K562 (cell line): Measurements from ENCODE around the gene LRRC71. TPM values are rescaled to one million over a fixed set of nuclear protein-coding genes. Genes with fewer than 3 reads are reported as not detected.

Source experiments
- ATAC-seq: fragments of 200-7000 bp; cut with Tn5 transposase; 3 replicates; pipeline ENCODE4 v1.9.1; 2020; ENCODE audit warnings: moderate library complexity
- BruUV-seq: library from RNA; stranded (reverse); fragments of 400-500 nt; replicated peaks from 2 replicates; lab custom pipeline; 2021; lab: Mats Ljungman, UMichigan
- CTCF ChIA-PET: fragments of 300-600 bp; formaldehyde crosslinking; extraction: SDS; loops from one replicate; lab custom pipeline; 2021; ENCODE audit warnings: low intra/inter-chr PET ratio; lab: Yijun Ruan, JAX
- POLR2A ChIA-PET: fragments of 300-600, 350-650 bp; sonication (Branson Sonifier 250); formaldehyde crosslinking; extraction: SDS; loops from one replicate; lab custom pipeline; 2021; ENCODE audit warnings: antibody characterized with exemption, inconsistent platforms; lab: Yijun Ruan, JAX
- DNase-seq, 4 experiments: peaks; one replicate each; pipeline versions ENCODE4 v3.0.0 to v3.0.0-alpha.2; 2011 to 2018; ENCODE audit warnings: low spot score in 3 of 4, mixed read lengths in 3 of 4; ENCODE audit errors: extremely low read depth in 1 of 4
- FAIRE-seq: peaks from 2 replicates; lab custom pipeline; 2011; peaks lifted over from hg19 to GRCh38; lab: Jason Lieb, UNC
- H2AFZ ChIP-seq: 2 replicates; pipeline ENCODE4 v1.6.0; 2011; ENCODE audit warnings: low read depth, low read length, control low read depth, inconsistent platforms
- H3K27ac ChIP-seq: fragments of 200-600 bp; 3 replicates; pipeline ENCODE4 v1.8.0; 2011; ENCODE audit warnings: low read depth, mild to moderate bottlenecking, control low read depth, inconsistent platforms, low read length, moderate library complexity, mixed read lengths; ENCODE audit errors: extremely low read depth
- H3K27me3 ChIP-seq, 2 experiments: fragments of 300-600 bp in 1 of 2; 2 replicates in 1 of 2; 3 replicates in 1 of 2; pipeline versions ENCODE4 v1.6.0 to v1.8.0; 2011; ENCODE audit warnings: inconsistent platforms in 2 of 2, low read length in 2 of 2, mild to moderate bottlenecking in 1 of 2, mixed read lengths in 1 of 2, moderate library complexity in 1 of 2; ENCODE audit not compliant: control insufficient read depth in 2 of 2, insufficient read depth in 2 of 2
- H3K36me3 ChIP-seq: fragments of 300-600 bp; 3 replicates; pipeline ENCODE4 v1.8.0; 2011; ENCODE audit warnings: mild to moderate bottlenecking, low read length, inconsistent platforms; ENCODE audit not compliant: control insufficient read depth, insufficient read depth
- H3K4me1 ChIP-seq, 2 experiments: fragments of 200-600 bp in 1 of 2; replicated peaks in 1 of 2; 2 replicates in 1 of 2; 3 replicates in 1 of 2; pipeline versions ENCODE4 v1.5.1 to v1.8.0; 2011; ENCODE audit warnings: inconsistent platforms in 2 of 2, low read length in 2 of 2, mild to moderate bottlenecking in 1 of 2, mixed read lengths in 1 of 2, moderate library complexity in 1 of 2; ENCODE audit not compliant: control insufficient read depth in 2 of 2, insufficient read depth in 2 of 2
- H3K4me2 ChIP-seq: 2 replicates; pipeline ENCODE4 v1.6.1; 2011; ENCODE audit warnings: low read length, control low read depth, inconsistent platforms, mixed read lengths; ENCODE audit not compliant: insufficient read depth
- H3K4me3 ChIP-seq: fragments of 200-600 bp; sonication (generic), shearing (Covaris generic); 2 replicates; pipeline ENCODE4 v1.5.1; 2016; ENCODE audit warnings: control low read depth, inconsistent platforms
- H3K79me2 ChIP-seq: fragments of 200-600 bp; 3 replicates; pipeline ENCODE4 v1.8.0; 2011; ENCODE audit warnings: low read length, inconsistent platforms; ENCODE audit not compliant: control insufficient read depth, insufficient read depth
- H3K9ac ChIP-seq, 2 experiments: 2 replicates each; pipeline versions ENCODE4 v1.6.0 to v1.6.1; 2011; ENCODE audit warnings: low read depth in 2 of 2, low read length in 2 of 2, control low read depth in 1 of 2, inconsistent platforms in 1 of 2, mild to moderate bottlenecking in 1 of 2, mixed read lengths in 1 of 2; ENCODE audit not compliant: insufficient read depth in 1 of 2
- H3K9me1 ChIP-seq: one replicate; pipeline ENCODE4 v1.6.0; 2011; ENCODE audit warnings: inconsistent platforms, mild to moderate bottlenecking, low read length, moderate library complexity; ENCODE audit not compliant: control insufficient read depth, insufficient read depth
- H3K9me3 ChIP-seq: replicated peaks from 2 replicates; pipeline ENCODE4 v1.5.1; 2011; ENCODE audit warnings: low read depth, low read length, inconsistent platforms; ENCODE audit not compliant: control insufficient read depth, insufficient read depth
- H4K20me1 ChIP-seq: replicated peaks from 2 replicates; pipeline ENCODE4 v1.6.1; 2011; ENCODE audit warnings: low read length, inconsistent platforms, mixed read lengths; ENCODE audit not compliant: control insufficient read depth, insufficient read depth
- CBFA2T2 ChIP-seq: fragments of 450-650 bp; conservative IDR thresholded peaks from 2 replicates; pipeline ENCODE4 v1.6.1; 2017; ENCODE audit warnings: mild to moderate bottlenecking
- CCAR2 ChIP-seq: fragments of 200-400 bp; formaldehyde crosslinking; IDR thresholded peaks from 2 replicates; pipeline ENCODE4 v1.6.1; 2017; ENCODE audit warnings: mild to moderate bottlenecking, low read depth, low read length
- EP300 ChIP-seq: IDR thresholded peaks from 2 replicates; pipeline ENCODE4 v1.6.1; 2012; ENCODE audit warnings: low read length, improper control_type of control experiment
- NFIX ChIP-seq: fragments of 250-450 bp; sonication (Bioruptor Pico); IDR thresholded peaks from 2 replicates; pipeline ENCODE4 v1.4.0; 2020; ENCODE audit warnings: low read depth, mild to moderate bottlenecking, moderate library complexity
- RB1 ChIP-seq: fragments of 450-650 bp; IDR thresholded peaks from 2 replicates; pipeline ENCODE4 v1.6.1; 2017; ENCODE audit warnings: low read depth, mild to moderate bottlenecking
- TAL1 ChIP-seq: fragments of 450-650 bp; IDR thresholded peaks from 2 replicates; pipeline ENCODE4 v1.6.1; 2016; ENCODE audit warnings: mild to moderate bottlenecking
- ZNF217 ChIP-seq: sonication (generic); formaldehyde crosslinking; IDR thresholded peaks from 2 replicates; pipeline ENCODE4 v1.8.0; 2022; ENCODE audit warnings: mild to moderate bottlenecking, missing genetic modification reagents
- WGBS: fragments of 100-300 bp; shearing (Covaris generic); methylation state at CpG from one replicate; pipeline ENCODE4 v1.1.6; 2016; ENCODE audit warnings: low coverage, mixed read lengths; ENCODE audit not compliant: insufficient coverage; ENCODE audit errors: missing lambda C conversion rate; 5-methylcytosine and 5-hydroxymethylcytosine counted together
- in situ Hi-C: fragments of 300-500 bp; cut with MboI; formaldehyde crosslinking; loops from 4 replicates; pipeline ENCODE4 v1.15.0; 2018; ENCODE audit warnings: inconsistent platforms, mixed read lengths
- intact Hi-C: fragments of 100-400 bp; cut with micrococcal nuclease; formaldehyde crosslinking; loops from 2 replicates; pipeline ENCODE4 v1.14.2; 2022
- polyA plus RNA-seq, 8 experiments: library from polyadenylated mRNA; depleted of rRNA in 4 of 8; stranded (reverse) in 5 of 8; unstranded in 3 of 8; fragments of >200 nt; fragmentation: Nextera tagmentation in 2 of 8; fragmentation: Illumina TruSeq in 1 of 8; extraction: Ambion mirVana in 2 of 8; extraction: Trizol in 1 of 8; gene quantifications; 2 replicates each; pipeline versions ENCODE4 v1.2.1 to v1.2.3, GENCODE V29; 2011 to 2014; ENCODE audit warnings: inconsistent platforms in 1 of 8, missing spikeins in 1 of 8
- total RNA-seq, 7 experiments: library from RNA; depleted of rRNA in 6 of 7; stranded (reverse); fragments of >200 nt in 6 of 7; fragmentation: Illumina TruSeq in 2 of 7; extraction: Trizol in 2 of 7; gene quantifications; 2 replicates each; pipeline versions ENCODE4 v1.2.1 to v1.2.3, GENCODE V29; 2011 to 2021; ENCODE audit warnings: low replicate concordance in 1 of 7
- TF ChIP-seq, protein P1 (sequence below): fragments of 450-650 bp; formaldehyde crosslinking; IDR thresholded peaks from 2 replicates; pipeline ENCODE4 v1.4.0; 2020; ENCODE audit warnings: mild to moderate bottlenecking
- TF ChIP-seq, protein P2 (sequence below): fragments of 450-650 bp; IDR thresholded peaks from 2 replicates; pipeline ENCODE4 v1.6.1; 2016; ENCODE audit warnings: missing biosample characterization, missing genetic modification characterization
- TF ChIP-seq, protein P3 (sequence below): fragments of 250-450 bp; sonication (Bioruptor Pico); IDR thresholded peaks from 2 replicates; pipeline ENCODE4 v1.5.0; 2022; ENCODE audit warnings: mild to moderate bottlenecking

The LRRC71 gene
- total and polyA plus RNA-seq, 9 of the 15 experiments (the other 6 are each of a cell fraction or from before 2014, with no cell fraction given) = 0.06 to 1.2 (median 0.51) TPM; not detected in 1

DNA sequence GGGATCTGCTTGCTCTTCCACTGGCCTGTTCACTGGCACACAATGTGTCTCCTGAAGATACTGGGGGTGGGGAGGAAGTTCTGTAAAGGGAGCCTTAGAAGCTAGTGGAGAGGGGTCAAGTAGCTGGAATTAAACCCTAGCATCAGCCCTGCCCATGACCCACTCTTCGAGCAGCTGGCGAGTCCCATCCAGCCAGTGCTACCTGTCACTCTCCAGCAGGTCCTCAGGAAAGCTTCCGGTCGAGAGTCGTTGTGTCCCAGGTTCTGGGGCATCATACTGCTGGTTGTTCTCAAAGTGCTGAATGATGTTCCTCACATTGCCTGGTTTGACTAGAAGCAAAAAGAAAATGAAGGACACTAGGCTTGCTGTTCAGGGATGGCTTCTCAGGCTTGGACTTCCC is 30.9 kb downstream of the LRRC71 start:
- Histone ChIP-seq H4K20me1 (no peaks in the 10 kb centered on the region), H3K36me3 (peaks cover 56% of the 10 kb centered on the region; the same call in 2 of the 3 replicates), H3K4me3 (no peak overlapping the region), H3K27ac (no peak overlapping the region), H3K9ac (peak overlapping the region in 1 of 2 experiments; percentile 17; a peak in 1 of 4 replicates), H3K79me2 (no peaks in the 10 kb centered on the region), H3K27me3 (no peaks in the 10 kb centered on the region), H3K4me1 (peaks cover 2 to 4% of the 10 kb centered on the region in 2 experiments; a peak in 3 of 5 replicates), H3K9me1 (no peaks in the 10 kb centered on the region), H3K4me2 (no peak overlapping the region), H2AFZ (no peak overlapping the region), H3K9me3 (no peaks in the 10 kb centered on the region)
- intact Hi-C loops = no loop called here
- no peak for ATAC-seq
- no peak for DNase-seq
- in situ Hi-C loops = loop anchor here (10.0 kb wide), 1 partner anchor 203 kb away; no protein-coding TSS in a partner anchor
- no TSS peak for BruUV-seq
- 91% methylated on average over 5 of the region's 5 CpGs for WGBS
- CTCF ChIA-PET = no interaction called here
- POLR2A ChIA-PET = no interaction called here
- FAIRE-seq = no peak
- TF ChIP-seq NFIX (CRISPR knock-in tag) (no peak), ZNF217 (CRISPR knock-in tag) (no peak), RB1 (no peak), EP300 (no peak), CCAR2 (no peak), TAL1 (no peak), CBFA2T2 (no peak)
- TF ChIP-seq, protein P1, sequence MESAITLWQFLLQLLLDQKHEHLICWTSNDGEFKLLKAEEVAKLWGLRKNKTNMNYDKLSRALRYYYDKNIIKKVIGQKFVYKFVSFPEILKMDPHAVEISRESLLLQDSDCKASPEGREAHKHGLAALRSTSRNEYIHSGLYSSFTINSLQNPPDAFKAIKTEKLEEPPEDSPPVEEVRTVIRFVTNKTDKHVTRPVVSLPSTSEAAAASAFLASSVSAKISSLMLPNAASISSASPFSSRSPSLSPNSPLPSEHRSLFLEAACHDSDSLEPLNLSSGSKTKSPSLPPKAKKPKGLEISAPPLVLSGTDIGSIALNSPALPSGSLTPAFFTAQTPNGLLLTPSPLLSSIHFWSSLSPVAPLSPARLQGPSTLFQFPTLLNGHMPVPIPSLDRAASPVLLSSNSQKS (CRISPR knock-in tag) = no peak
- TF ChIP-seq, protein P2, sequence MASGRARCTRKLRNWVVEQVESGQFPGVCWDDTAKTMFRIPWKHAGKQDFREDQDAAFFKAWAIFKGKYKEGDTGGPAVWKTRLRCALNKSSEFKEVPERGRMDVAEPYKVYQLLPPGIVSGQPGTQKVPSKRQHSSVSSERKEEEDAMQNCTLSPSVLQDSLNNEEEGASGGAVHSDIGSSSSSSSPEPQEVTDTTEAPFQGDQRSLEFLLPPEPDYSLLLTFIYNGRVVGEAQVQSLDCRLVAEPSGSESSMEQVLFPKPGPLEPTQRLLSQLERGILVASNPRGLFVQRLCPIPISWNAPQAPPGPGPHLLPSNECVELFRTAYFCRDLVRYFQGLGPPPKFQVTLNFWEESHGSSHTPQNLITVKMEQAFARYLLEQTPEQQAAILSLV (tag) = no peak
- TF ChIP-seq, protein P3, sequence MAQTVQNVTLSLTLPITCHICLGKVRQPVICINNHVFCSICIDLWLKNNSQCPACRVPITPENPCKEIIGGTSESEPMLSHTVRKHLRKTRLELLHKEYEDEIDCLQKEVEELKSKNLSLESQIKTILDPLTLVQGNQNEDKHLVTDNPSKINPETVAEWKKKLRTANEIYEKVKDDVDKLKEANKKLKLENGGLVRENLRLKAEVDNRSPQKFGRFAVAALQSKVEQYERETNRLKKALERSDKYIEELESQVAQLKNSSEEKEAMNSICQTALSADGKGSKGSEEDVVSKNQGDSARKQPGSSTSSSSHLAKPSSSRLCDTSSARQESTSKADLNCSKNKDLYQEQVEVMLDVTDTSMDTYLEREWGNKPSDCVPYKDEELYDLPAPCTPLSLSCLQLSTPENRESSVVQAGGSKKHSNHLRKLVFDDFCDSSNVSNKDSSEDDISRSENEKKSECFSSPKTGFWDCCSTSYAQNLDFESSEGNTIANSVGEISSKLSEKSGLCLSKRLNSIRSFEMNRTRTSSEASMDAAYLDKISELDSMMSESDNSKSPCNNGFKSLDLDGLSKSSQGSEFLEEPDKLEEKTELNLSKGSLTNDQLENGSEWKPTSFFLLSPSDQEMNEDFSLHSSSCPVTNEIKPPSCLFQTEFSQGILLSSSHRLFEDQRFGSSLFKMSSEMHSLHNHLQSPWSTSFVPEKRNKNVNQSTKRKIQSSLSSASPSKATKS (CRISPR knock-in tag) = no peak
